AG09309 (cell line): ENCODE data around the gene KRTAP10-10.
"Not testable (repeated sequence)": the region's sequence is repeated elsewhere in the genome, so short reads cannot be mapped to it uniquely, and the experiment has no call there.

ENCODE experiments used
- DNase-seq: peaks from one replicate; pipeline ENCODE4 v3.0.0-alpha.2; 2010; ENCODE audit warnings: low read depth
- H3K4me3 ChIP-seq: 2 replicates; pipeline ENCODE4 v1.5.1; 2011; ENCODE audit warnings: mild to moderate bottlenecking, low read depth, low read length, moderate library complexity; ENCODE audit not compliant: control insufficient read depth
- TF ChIP-seq, protein P1 (sequence below): IDR thresholded peaks from 2 replicates; pipeline ENCODE4 v1.5.1; 2011; ENCODE audit warnings: mild to moderate bottlenecking, low read depth, low read length, inconsistent platforms; ENCODE audit not compliant: insufficient read depth, control insufficient read depth; ENCODE audit errors: missing control alignments

The KRTAP10-10 gene

DNA sequence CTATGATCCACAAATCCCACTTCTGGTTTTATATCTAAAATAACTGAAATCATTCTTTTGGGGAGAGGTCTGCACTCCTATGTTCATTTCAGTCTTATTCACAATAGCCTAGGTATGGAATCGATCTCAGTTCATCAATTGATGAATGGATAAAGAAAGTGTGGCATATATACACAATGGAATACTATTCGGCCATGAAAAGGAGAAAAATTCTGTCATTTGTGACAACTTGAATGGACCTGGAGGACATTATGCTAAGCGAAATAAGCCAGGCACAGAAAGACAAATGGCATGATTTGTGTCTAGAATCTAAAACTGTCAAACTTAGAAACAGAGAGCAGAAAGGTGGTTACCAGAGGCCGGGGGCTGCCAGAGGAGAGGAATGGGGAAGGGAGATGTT, 30.7 kb upstream of the KRTAP10-10 start:
- TF ChIP-seq, protein P1, sequence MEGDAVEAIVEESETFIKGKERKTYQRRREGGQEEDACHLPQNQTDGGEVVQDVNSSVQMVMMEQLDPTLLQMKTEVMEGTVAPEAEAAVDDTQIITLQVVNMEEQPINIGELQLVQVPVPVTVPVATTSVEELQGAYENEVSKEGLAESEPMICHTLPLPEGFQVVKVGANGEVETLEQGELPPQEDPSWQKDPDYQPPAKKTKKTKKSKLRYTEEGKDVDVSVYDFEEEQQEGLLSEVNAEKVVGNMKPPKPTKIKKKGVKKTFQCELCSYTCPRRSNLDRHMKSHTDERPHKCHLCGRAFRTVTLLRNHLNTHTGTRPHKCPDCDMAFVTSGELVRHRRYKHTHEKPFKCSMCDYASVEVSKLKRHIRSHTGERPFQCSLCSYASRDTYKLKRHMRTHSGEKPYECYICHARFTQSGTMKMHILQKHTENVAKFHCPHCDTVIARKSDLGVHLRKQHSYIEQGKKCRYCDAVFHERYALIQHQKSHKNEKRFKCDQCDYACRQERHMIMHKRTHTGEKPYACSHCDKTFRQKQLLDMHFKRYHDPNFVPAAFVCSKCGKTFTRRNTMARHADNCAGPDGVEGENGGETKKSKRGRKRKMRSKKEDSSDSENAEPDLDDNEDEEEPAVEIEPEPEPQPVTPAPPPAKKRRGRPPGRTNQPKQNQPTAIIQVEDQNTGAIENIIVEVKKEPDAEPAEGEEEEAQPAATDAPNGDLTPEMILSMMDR, result no peak
- no peak for DNase-seq

DNA sequence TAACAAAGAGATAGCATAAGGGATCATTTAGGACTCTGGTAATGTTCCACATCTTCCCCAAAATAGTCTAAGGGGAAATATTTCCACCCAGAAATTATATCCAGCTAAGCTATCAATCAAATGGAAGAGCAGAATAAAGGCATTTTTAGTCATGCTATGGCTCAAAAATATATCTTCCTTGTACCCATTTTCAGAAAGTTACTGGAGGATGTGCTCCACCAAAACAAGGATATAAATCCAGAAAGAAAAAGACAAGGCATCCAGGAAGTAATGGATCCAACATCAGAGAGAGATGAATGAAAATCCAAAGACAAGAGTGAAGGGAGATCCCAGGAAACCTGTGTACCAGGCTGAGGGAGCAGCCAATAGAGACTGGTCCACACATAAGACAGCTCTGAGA, 28.0 kb upstream of the KRTAP10-10 start:
- DNase-seq, result no peak
- no peak overlapping the region for H3K4me3 ChIP-seq
- TF ChIP-seq, protein P1, result no peak

More for the DNA sequence above, 30.7 kb upstream of the KRTAP10-10 start:
- no peak overlapping the region for H3K4me3 ChIP-seq

- H3K4me3 ChIP-seq, DNase-seq: not testable (repeated sequence)
These were observed 26.9 kb upstream of the KRTAP10-10 start for GRCh38 chr21:44610157-44610843.

GRCh38 chr21:44611551-44611950, 25.6 kb upstream of the KRTAP10-10 start:
- H3K4me3 ChIP-seq, result no peak overlapping the region
- no peak for DNase-seq
- TF ChIP-seq, protein P1, result no peak

- no peak for DNase-seq
- H3K4me3 ChIP-seq, result no peak within 1 kb of the TSS
- TF ChIP-seq, protein P1, result no peak
These were observed 25.1 kb upstream of the KRTAP10-10 start, which contains the start of gene KRTAP10-8 for GRCh38 chr21:44612029-44612486. Gene KRTAP10-8 (plus strand): TSS chr21:44612079. CDS start chr21:44612101, 22 bp downstream.

DNA sequence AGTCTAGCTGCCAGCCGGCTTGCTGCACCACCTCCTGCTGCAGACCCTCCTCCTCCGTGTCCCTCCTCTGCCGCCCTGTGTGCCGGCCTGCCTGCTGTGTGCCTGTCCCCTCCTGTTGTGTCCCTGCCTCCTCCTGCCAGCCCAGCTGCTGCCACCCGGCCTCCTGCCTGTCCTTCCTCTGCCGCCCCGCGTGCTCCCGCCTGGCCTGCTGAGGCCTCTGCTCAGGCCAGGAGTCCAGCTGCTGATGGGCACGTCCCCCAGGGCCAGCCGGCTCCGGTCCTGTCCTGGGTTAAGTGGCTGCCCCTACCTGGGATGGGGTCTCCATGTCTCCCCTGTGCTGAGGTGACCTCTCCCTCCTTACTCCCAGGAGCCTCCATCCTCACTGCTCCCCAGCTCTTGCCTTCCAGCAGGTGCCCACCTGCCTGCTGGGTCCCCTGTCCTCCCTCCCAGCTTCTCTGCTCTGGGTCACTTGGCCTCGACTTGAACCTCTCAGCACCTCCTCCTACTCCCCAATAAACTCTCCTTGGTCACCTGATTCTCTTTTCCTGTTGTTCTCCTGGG, 24.4 kb upstream of the KRTAP10-10 start:
- no peak overlapping the region for H3K4me3 ChIP-seq
- TF ChIP-seq, protein P1, result no peak

GRCh38 chr21:44613386-44614155, 23.6 kb upstream of the KRTAP10-10 start:
- TF ChIP-seq, protein P1, result no peak
- DNase-seq, result no peak
- H3K4me3 ChIP-seq, result no peak overlapping the region

More for the DNA sequence above, 24.4 kb upstream of the KRTAP10-10 start:
- DNase-seq, result no peak
